GM20000 (cell line): Measurements from ENCODE around the gene THOP1.

Experiments used
- DNase-seq: peaks from one replicate; pipeline ENCODE4 v3.0.0; 2012; ENCODE audit warnings: low spot score
- CTCF ChIP-seq: IDR thresholded peaks from 2 replicates; pipeline ENCODE4 v1.5.1; 2012; ENCODE audit warnings: mild to moderate bottlenecking, control low read depth; ENCODE audit errors: extremely low read depth, missing control alignments

The THOP1 gene

DNA sequence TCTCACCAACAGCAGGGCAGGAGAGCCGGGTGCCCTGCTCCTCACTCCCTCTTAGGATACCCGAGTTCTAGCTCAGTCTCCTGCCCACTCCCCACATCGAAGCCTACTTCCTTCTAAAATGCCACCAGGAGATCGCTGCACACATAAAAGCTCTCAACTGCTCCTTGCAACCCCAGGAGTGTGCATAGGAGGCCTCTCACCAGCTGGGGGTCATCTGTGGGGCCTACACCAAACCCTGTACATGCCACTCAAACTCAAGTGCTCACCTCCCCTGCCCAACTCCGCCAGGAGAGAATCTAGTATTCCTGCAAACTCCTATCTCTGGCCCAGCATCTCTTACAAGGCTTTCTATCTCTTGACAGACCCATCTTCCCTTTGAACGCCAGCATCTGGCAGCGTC is 5.0 kb upstream of the THOP1 start:
- no peak for TF ChIP-seq CTCF
- DNase-seq: no peak

- TF ChIP-seq CTCF: no peak
- DNase-seq: no peak
These were observed 2.9 kb upstream of the THOP1 start for GRCh38 chr19:2782329-2782935.

GRCh38 chr19:2782936-2783780 is 2.1 kb upstream of the THOP1 start, which contains the start of gene SGTA:
TSS of gene SGTA (minus strand) at chr19:2783273. CDS start at chr19:2769068, 14,205 bp downstream.
- TF ChIP-seq CTCF: no peak
- DNase-seq: peak; percentile 98

DNA sequence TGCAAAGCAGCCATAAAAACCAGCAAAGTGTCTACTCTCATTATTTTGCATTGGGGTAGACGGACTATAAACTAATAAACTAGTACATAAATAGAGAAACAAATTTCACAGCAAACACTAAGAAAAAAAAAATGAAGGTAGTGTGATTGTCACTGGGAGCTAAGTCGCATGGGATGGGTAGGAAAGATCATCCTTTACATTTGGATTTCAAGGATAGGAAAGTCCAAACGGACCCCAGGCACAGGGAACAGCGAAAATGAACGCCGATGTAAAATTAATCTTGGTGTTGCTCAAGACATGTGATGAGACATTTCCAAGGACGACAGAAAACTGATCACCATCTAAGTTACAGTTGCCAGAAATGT is 1.5 kb upstream of the THOP1 start:
- no peak for DNase-seq
- no peak for TF ChIP-seq CTCF

DNA sequence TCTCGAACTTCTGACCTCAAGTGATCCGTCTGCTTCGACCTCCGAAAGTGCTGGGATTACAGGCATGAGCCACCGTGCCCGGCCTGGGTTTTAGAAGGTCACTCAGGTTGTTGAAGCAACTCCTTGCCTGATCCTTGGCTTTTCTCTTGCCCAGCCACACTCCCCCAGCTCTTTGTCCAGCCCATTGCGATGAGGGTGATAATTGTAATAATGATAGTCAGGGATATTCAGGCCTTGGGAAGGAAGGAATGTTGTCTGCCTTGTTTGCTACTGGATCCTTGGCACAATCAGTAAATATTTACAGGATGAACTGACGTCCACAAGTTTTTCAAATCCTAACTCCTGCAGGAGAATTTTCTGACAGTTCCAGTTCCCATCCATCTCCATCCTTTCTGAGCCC is 1.8 kb downstream of the THOP1 start:
- TF ChIP-seq CTCF: no peak
- no peak for DNase-seq

DNA sequence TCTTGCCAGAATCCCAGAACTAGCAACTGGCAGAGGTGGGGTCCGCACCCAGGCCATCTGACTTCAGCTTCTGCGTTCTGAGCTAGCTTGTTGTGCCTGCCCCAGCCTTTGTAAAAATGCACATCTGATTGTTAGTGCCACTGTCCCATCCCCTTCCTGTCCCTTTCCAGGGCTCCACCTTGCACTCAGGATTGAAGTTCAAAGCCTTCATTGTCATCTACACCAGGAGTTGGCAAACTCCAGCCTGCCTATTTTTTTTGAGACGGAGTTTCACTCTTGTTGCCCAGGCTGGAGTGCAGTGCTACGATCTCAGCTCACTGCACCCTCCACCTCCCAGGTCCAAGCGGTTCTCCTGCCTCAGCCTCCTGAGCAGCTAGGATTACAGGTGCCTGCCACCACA is 2.9 kb downstream of the THOP1 start:
- no peak for TF ChIP-seq CTCF
- DNase-seq: no peak

DNA sequence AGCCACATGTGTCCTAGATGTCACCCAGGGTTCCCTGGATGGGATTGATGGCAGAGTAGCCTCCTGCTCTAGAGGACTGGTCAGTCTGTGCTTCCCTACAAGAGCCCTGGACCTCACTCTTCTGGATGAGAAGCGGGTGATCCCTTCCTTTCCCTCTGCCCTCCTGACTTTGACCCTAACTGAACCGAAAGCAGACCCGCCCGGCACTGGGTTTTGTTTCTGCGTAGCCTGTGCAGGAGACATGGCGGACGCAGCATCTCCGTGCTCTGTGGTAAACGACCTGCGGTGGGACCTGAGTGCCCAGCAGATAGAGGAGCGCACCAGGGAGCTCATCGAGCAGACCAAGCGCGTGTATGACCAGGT is 4.9 kb downstream of the THOP1 start:
- DNase-seq: no peak
- no peak for TF ChIP-seq CTCF
